Measurements from ENCODE around the gene HPD. TPM values are rescaled to one million over a fixed set of nuclear protein-coding genes. Genes with fewer than 3 reads are reported as not detected.
A peak's percentile ranks its signal among the peaks of the same experiment; 100 is the strongest.

The HPD gene
- total and polyA plus RNA-seq, 4 donors, result 3.1 to 14.4 (median 5.9) TPM

GRCh38 chr12:121822393-121823100 lies 36.1 kb downstream of the HPD start:
- H3K36me3 ChIP-seq (ENCODE audit: control insufficient read depth in 1 of 2, insufficient read depth in 2 of 2, low read length in 1 of 2), result peaks cover 0 to 10% of the 10 kb centered on the region in 2 donors
- no peaks in the 10 kb centered on the region for H3K9me3 ChIP-seq (ENCODE audit: control insufficient read depth, low read length)
- peak; percentile 19 for ATAC-seq (ENCODE audit: low FRiP score)
- H3K4me1 ChIP-seq (ENCODE audit: control insufficient read depth in 1 of 2, insufficient read depth in 2 of 2, low read length in 2 of 2), result no peaks in the 10 kb centered on the region
- no peak overlapping the region for H3K27ac ChIP-seq (ENCODE audit: low read depth in 1 of 2, low read length in 2 of 2)
- H3K4me3 ChIP-seq (ENCODE audit: low read length in 2 of 2), result no peak overlapping the region
- WGBS, 2 donors, result 87% methylated on average over 30 to 39 of the region's 39 CpGs
- intact Hi-C loops (cut with DNase I), result no loop called here
- no peaks in the 10 kb centered on the region for H3K27me3 ChIP-seq (ENCODE audit: control insufficient read depth in 1 of 2, insufficient read depth in 2 of 2, low read length in 1 of 2)
- DNase-seq, result no peak

DNA sequence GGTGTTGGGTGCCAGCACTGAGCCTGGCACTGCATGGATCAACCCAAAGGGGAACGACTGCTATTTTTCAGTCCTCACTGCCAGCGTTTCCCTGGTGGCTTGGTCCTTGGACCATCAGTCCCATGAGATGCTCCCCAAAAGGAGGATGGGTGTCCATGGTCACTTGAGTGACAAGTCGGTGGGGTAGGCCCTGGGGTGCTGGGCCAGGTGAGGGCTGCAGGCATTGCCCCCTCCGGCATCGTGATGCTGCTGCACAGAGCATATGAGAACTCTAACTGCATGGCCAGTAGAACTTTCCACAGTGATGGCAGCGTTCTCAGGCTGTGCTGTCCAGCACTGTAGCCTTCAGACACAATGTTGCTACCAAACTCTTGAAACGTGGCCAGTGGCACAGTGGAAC lies 38.6 kb downstream of the HPD start:
- Histone ChIP-seq H3K4me1 (ENCODE audit: control insufficient read depth in 1 of 2, insufficient read depth in 2 of 2, low read length in 2 of 2) (no peaks in the 10 kb centered on the region), H3K9me3 (ENCODE audit: control insufficient read depth, low read length) (no peaks in the 10 kb centered on the region), H3K27me3 (ENCODE audit: control insufficient read depth in 1 of 2, insufficient read depth in 2 of 2, low read length in 1 of 2) (no peaks in the 10 kb centered on the region), H3K36me3 (ENCODE audit: control insufficient read depth in 1 of 2, insufficient read depth in 2 of 2, low read length in 1 of 2) (peaks cover 0 to 16% of the 10 kb centered on the region in 2 donors), H3K4me3 (ENCODE audit: low read length in 2 of 2) (no peak overlapping the region), H3K27ac (ENCODE audit: low read depth in 1 of 2, low read length in 2 of 2) (no peak overlapping the region)
- intact Hi-C loops (cut with DNase I), result no loop called here
- ATAC-seq (ENCODE audit: low FRiP score) (no peak), DNase-seq (no peak)
- WGBS, 2 donors, result 77% methylated on average over 7 of the region's 7 CpGs

- no peak overlapping the region for H3K27ac ChIP-seq (ENCODE audit: low read depth in 1 of 2, low read length in 2 of 2)
- H3K4me1 ChIP-seq (ENCODE audit: control insufficient read depth in 1 of 2, insufficient read depth in 2 of 2, low read length in 2 of 2), result no peaks in the 10 kb centered on the region
- intact Hi-C loops (cut with DNase I), result no loop called here
- no peak overlapping the region for H3K4me3 ChIP-seq (ENCODE audit: low read length in 2 of 2)
- ATAC-seq (ENCODE audit: low FRiP score) (no peak), DNase-seq (no peak)
- no peaks in the 10 kb centered on the region for H3K9me3 ChIP-seq (ENCODE audit: control insufficient read depth, low read length)
- H3K27me3 ChIP-seq (ENCODE audit: control insufficient read depth in 1 of 2, insufficient read depth in 2 of 2, low read length in 1 of 2), result no peaks in the 10 kb centered on the region
- WGBS, 2 donors, result 86% methylated on average over 22 of the region's 22 CpGs
- H3K36me3 ChIP-seq (ENCODE audit: control insufficient read depth in 1 of 2, insufficient read depth in 2 of 2, low read length in 1 of 2), result peaks cover 0 to 22% of the 10 kb centered on the region in 2 donors
Measured at GRCh38 chr12:121819212-121819949, 39.3 kb downstream of the HPD start.

- DNase-seq (peak in 1 of 2 donors; percentile 61), ATAC-seq (ENCODE audit: low FRiP score) (no peak)
- no peaks in the 10 kb centered on the region for H3K9me3 ChIP-seq (ENCODE audit: control insufficient read depth, low read length)
- intact Hi-C loops (cut with DNase I), result no loop called here
- no peak overlapping the region for H3K4me3 ChIP-seq (ENCODE audit: low read length in 2 of 2)
- no peaks in the 10 kb centered on the region for H3K27me3 ChIP-seq (ENCODE audit: control insufficient read depth in 1 of 2, insufficient read depth in 2 of 2, low read length in 1 of 2)
- H3K36me3 ChIP-seq (ENCODE audit: control insufficient read depth in 1 of 2, insufficient read depth in 2 of 2, low read length in 1 of 2), result peaks cover 0 to 22% of the 10 kb centered on the region in 2 donors
- 93 to 95% methylated on average over 18 of the region's 18 CpGs for WGBS, 2 donors
- no peak overlapping the region for H3K27ac ChIP-seq (ENCODE audit: low read depth in 1 of 2, low read length in 2 of 2)
- no peaks in the 10 kb centered on the region for H3K4me1 ChIP-seq (ENCODE audit: control insufficient read depth in 1 of 2, insufficient read depth in 2 of 2, low read length in 2 of 2)
Measured at GRCh38 chr12:121817648-121818043, 41.0 kb downstream of the HPD start.

- ATAC-seq (ENCODE audit: low FRiP score) (no peak), DNase-seq (peak in 1 of 2 donors; percentile 73)
- Histone ChIP-seq H3K9me3 (ENCODE audit: control insufficient read depth, low read length) (no peaks in the 10 kb centered on the region), H3K27me3 (ENCODE audit: control insufficient read depth in 1 of 2, insufficient read depth in 2 of 2, low read length in 1 of 2) (no peaks in the 10 kb centered on the region), H3K36me3 (ENCODE audit: control insufficient read depth in 1 of 2, insufficient read depth in 2 of 2, low read length in 1 of 2) (peaks cover 0 to 22% of the 10 kb centered on the region in 2 donors), H3K4me3 (ENCODE audit: low read length in 2 of 2) (no peak overlapping the region), H3K4me1 (ENCODE audit: control insufficient read depth in 1 of 2, insufficient read depth in 2 of 2, low read length in 2 of 2) (no peaks in the 10 kb centered on the region), H3K27ac (ENCODE audit: low read depth in 1 of 2, low read length in 2 of 2) (no peak overlapping the region)
- WGBS, 2 donors, result 91 to 92% methylated on average over 42 to 47 of the region's 47 CpGs
- intact Hi-C loops (cut with DNase I), result no loop called here
Measured at GRCh38 chr12:121816925-121817647, 41.6 kb downstream of the HPD start.

- intact Hi-C loops (cut with DNase I), result no loop called here
- Histone ChIP-seq H3K27me3 (ENCODE audit: control insufficient read depth in 1 of 2, insufficient read depth in 2 of 2, low read length in 1 of 2) (no peaks in the 10 kb centered on the region), H3K9me3 (ENCODE audit: control insufficient read depth, low read length) (no peaks in the 10 kb centered on the region), H3K27ac (ENCODE audit: low read depth in 1 of 2, low read length in 2 of 2) (no peak overlapping the region), H3K36me3 (ENCODE audit: control insufficient read depth in 1 of 2, insufficient read depth in 2 of 2, low read length in 1 of 2) (peaks cover 2 to 24% of the 10 kb centered on the region in 2 donors), H3K4me3 (ENCODE audit: low read length in 2 of 2) (no peak overlapping the region), H3K4me1 (ENCODE audit: control insufficient read depth in 1 of 2, insufficient read depth in 2 of 2, low read length in 2 of 2) (no peaks in the 10 kb centered on the region)
- DNase-seq (no peak), ATAC-seq (ENCODE audit: low FRiP score) (no peak)
- WGBS, 2 donors, result 86 to 87% methylated on average over 8 of the region's 8 CpGs
Measured at GRCh38 chr12:121815263-121815662, 43.4 kb downstream of the HPD start.

GRCh38 chr12:121814429-121815119 lies 44.1 kb downstream of the HPD start:
- Histone ChIP-seq H3K27ac (ENCODE audit: low read depth in 1 of 2, low read length in 2 of 2) (no peak overlapping the region), H3K36me3 (ENCODE audit: control insufficient read depth in 1 of 2, insufficient read depth in 2 of 2, low read length in 1 of 2) (peaks cover 4 to 20% of the 10 kb centered on the region in 2 donors), H3K4me3 (ENCODE audit: low read length in 2 of 2) (no peak overlapping the region), H3K4me1 (ENCODE audit: control insufficient read depth in 1 of 2, insufficient read depth in 2 of 2, low read length in 2 of 2) (no peaks in the 10 kb centered on the region), H3K9me3 (ENCODE audit: control insufficient read depth, low read length) (no peaks in the 10 kb centered on the region), H3K27me3 (ENCODE audit: control insufficient read depth in 1 of 2, insufficient read depth in 2 of 2, low read length in 1 of 2) (no peaks in the 10 kb centered on the region)
- peak; percentile 44 to 69 for DNase-seq
- WGBS, 2 donors, result 87 to 89% methylated on average over 31 of the region's 31 CpGs
- intact Hi-C loops (cut with DNase I), result loop anchor here (5.0 kb wide), 1 partner anchor 37 kb away; no protein-coding TSS in a partner anchor
- ATAC-seq (ENCODE audit: low FRiP score), result no peak

DNA sequence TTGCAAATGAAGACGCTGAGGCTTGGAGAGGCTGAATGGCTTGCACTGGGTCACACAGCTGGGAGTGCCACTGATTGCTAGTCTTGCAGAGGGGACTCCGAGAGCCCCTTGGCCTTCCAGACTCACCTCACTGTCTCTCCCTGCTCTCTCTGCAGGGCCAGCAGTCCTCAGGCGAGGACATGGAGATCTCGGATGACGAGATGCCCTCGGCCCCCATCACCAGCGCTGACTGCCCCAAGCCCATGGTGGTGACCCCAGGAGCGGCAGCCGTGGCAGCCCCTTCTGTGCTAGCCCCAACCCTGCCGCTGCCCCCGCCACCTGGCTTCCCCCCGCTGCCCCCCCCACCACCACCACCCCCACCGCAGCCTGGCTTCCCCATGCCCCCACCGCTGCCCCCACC lies 44.7 kb downstream of the HPD start:
- intact Hi-C loops (cut with DNase I), result loop anchor here (5.0 kb wide), 1 partner anchor 37 kb away; no protein-coding TSS in a partner anchor
- no peak for ATAC-seq (ENCODE audit: low FRiP score)
- H3K9me3 ChIP-seq (ENCODE audit: control insufficient read depth, low read length), result no peaks in the 10 kb centered on the region
- H3K27me3 ChIP-seq (ENCODE audit: control insufficient read depth in 1 of 2, insufficient read depth in 2 of 2, low read length in 1 of 2), result no peaks in the 10 kb centered on the region
- peak in 1 of 2 donors; percentile 71 for DNase-seq
- H3K4me3 ChIP-seq (ENCODE audit: low read length in 2 of 2), result no peak overlapping the region
- no peak overlapping the region for H3K27ac ChIP-seq (ENCODE audit: low read depth in 1 of 2, low read length in 2 of 2)
- WGBS, 2 donors, result 81 to 84% methylated on average over 12 to 14 of the region's 14 CpGs
- peaks cover 4 to 21% of the 10 kb centered on the region in 2 donors for H3K36me3 ChIP-seq (ENCODE audit: control insufficient read depth in 1 of 2, insufficient read depth in 2 of 2, low read length in 1 of 2)
- no peaks in the 10 kb centered on the region for H3K4me1 ChIP-seq (ENCODE audit: control insufficient read depth in 1 of 2, insufficient read depth in 2 of 2, low read length in 2 of 2)
